Testis (tissue), 2 donors: ENCODE measurements around the gene EMC8.

ENCODE experiments used
- CTCF ChIP-seq, 3 experiments: fragments of 450-650 bp in 2 of 3; fragments of 200-600 bp in 1 of 3; sonication (generic) in 1 of 3; IDR thresholded peaks; one replicate each; pipeline ENCODE4 v1.5.1; 2016 to 2019; ENCODE audit warnings: antibody characterized with exemption in 3 of 3, mild to moderate bottlenecking in 2 of 3, moderate library complexity in 1 of 3
- POLR2A ChIP-seq: fragments of 450-650 bp; IDR thresholded peaks from one replicate; pipeline ENCODE4 v1.6.1; 2017; ENCODE audit warnings: antibody characterized with exemption, mild to moderate bottlenecking, moderate library complexity

DNA sequence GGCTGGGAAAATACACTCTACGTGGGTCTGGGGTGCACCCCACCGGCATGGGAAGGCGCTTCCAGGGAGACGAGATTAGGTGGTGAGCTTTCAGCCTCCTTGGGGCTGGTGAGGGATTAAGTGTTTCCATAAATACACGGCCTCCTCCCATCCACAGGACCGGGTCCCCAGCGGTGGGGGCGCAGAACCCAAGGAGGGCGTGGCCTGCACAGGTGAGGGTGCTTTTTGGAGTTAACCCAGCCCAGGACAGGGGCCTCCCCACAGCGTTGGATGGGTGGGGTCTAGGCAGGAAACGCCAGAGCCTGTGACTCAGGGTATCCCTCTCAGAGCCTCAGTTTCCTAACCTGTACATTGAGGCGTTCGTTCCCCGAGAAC, 49.6 kb downstream of the EMC8 start:
- TF ChIP-seq CTCF (IDR thresholded peaks at IDR 0.05) (no peak), POLR2A (no peak)
